Loucy (cell line): ENCODE results near the gene INPPL1.

Source experiments
- EZH2phosphoT487 ChIP-seq: fragments of 200-600 bp; IDR thresholded peaks from 2 replicates; pipeline ENCODE4 v1.6.1; 2018; ENCODE audit warnings: antibody characterized with exemption, mild to moderate bottlenecking, moderate library complexity, borderline replicate concordance
- TF ChIP-seq, protein P1 (sequence below): fragments of 200-600 bp; sonication (generic); conservative IDR thresholded peaks from 2 replicates; pipeline ENCODE4 v1.5.1; 2014; ENCODE audit warnings: mild to moderate bottlenecking, antibody characterized with exemption, low read length

DNA sequence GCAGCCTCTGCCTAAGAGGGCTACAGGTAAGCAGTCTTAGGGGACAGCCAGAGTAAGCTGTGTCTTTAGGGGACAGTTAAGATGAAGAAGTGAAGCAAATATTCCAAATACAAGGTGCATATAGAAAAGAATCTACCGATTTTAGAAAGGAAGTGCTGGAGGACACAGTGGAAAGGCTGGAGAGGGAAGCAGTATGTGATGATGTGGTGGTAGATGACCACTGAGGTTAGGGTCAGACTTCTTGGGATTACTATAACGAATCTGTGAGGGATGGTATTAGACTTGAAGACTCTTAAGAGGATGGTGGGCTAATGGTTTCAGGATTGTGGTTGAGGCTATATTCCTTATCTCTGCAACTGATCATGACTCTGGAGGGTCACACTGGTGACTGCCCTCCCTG lies 59.4 kb downstream of the INPPL1 start:
- TF ChIP-seq, protein P1, sequence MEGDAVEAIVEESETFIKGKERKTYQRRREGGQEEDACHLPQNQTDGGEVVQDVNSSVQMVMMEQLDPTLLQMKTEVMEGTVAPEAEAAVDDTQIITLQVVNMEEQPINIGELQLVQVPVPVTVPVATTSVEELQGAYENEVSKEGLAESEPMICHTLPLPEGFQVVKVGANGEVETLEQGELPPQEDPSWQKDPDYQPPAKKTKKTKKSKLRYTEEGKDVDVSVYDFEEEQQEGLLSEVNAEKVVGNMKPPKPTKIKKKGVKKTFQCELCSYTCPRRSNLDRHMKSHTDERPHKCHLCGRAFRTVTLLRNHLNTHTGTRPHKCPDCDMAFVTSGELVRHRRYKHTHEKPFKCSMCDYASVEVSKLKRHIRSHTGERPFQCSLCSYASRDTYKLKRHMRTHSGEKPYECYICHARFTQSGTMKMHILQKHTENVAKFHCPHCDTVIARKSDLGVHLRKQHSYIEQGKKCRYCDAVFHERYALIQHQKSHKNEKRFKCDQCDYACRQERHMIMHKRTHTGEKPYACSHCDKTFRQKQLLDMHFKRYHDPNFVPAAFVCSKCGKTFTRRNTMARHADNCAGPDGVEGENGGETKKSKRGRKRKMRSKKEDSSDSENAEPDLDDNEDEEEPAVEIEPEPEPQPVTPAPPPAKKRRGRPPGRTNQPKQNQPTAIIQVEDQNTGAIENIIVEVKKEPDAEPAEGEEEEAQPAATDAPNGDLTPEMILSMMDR, result no peak
- no peak for TF ChIP-seq EZH2phosphoT487
